ENCODE results near the gene GDPD4. TPM values are rescaled to one million over a fixed set of nuclear protein-coding genes. Genes with fewer than 3 reads are reported as not detected.

The GDPD4 gene
- total and polyA plus RNA-seq, 9 of the 15 experiments (the other 6 are each of a cell fraction or from before 2014, with no cell fraction given): 0.40 TPM; not detected in 8

DNA sequence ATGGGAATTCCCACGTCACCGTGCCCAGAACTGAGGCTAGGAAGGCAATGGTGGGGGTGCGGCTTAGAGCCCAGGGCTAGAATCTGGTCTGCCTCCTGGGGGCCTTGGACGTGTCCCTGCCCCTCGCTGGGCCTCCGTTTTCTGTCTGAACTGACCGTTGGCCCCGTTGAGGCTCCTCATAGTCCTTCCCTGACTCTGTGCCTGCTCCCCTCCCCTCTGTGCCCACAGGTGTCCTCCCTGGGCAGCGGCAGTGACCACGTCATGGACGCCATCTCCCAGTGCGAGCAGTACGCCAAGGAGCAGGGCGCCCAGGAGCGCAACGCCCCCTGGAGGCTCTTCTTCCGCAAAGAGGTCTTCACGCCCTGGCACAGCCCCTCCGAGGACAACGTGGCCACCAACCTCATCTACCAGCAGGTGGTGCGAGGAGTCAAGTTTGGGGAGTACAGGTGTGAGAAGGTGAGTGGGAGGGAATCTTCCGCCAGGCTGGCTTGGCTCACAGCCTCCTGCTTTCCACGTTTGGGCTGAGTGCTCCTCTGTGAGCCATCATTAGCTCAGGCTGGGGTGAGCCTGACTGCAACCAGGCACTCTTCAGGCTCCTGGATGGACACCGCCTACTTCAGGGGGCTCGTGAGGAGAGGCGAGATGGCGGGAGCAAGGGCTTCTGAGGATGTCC lies 109.5 kb downstream of the GDPD4 start (continued):
- TF ChIP-seq, protein P1, sequence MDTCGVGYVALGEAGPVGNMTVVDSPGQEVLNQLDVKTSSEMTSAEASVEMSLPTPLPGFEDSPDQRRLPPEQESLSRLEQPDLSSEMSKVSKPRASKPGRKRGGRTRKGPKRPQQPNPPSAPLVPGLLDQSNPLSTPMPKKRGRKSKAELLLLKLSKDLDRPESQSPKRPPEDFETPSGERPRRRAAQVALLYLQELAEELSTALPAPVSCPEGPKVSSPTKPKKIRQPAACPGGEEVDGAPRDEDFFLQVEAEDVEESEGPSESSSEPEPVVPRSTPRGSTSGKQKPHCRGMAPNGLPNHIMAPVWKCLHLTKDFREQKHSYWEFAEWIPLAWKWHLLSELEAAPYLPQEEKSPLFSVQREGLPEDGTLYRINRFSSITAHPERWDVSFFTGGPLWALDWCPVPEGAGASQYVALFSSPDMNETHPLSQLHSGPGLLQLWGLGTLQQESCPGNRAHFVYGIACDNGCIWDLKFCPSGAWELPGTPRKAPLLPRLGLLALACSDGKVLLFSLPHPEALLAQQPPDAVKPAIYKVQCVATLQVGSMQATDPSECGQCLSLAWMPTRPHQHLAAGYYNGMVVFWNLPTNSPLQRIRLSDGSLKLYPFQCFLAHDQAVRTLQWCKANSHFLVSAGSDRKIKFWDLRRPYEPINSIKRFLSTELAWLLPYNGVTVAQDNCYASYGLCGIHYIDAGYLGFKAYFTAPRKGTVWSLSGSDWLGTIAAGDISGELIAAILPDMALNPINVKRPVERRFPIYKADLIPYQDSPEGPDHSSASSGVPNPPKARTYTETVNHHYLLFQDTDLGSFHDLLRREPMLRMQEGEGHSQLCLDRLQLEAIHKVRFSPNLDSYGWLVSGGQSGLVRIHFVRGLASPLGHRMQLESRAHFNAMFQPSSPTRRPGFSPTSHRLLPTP (IDR thresholded peaks at IDR 0.05; ENCODE audit: borderline replicate concordance, extremely low read depth, insufficient read length): no peak
- TF ChIP-seq BMI1 (IDR thresholded peaks at IDR 0.05; ENCODE audit: low read length): no peak
- TF ChIP-seq, protein P2, sequence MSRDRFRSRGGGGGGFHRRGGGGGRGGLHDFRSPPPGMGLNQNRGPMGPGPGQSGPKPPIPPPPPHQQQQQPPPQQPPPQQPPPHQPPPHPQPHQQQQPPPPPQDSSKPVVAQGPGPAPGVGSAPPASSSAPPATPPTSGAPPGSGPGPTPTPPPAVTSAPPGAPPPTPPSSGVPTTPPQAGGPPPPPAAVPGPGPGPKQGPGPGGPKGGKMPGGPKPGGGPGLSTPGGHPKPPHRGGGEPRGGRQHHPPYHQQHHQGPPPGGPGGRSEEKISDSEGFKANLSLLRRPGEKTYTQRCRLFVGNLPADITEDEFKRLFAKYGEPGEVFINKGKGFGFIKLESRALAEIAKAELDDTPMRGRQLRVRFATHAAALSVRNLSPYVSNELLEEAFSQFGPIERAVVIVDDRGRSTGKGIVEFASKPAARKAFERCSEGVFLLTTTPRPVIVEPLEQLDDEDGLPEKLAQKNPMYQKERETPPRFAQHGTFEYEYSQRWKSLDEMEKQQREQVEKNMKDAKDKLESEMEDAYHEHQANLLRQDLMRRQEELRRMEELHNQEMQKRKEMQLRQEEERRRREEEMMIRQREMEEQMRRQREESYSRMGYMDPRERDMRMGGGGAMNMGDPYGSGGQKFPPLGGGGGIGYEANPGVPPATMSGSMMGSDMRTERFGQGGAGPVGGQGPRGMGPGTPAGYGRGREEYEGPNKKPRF (IDR thresholded peaks at IDR 0.05; ENCODE audit: low read depth, low read length): no peak
- 0 out of 2 replicates have a peak, but pooled peaks have one; percentile 23 for TF ChIP-seq RNF2 (IDR thresholded peaks at IDR 0.05)
- no peak for TF ChIP-seq POU5F1 (IDR thresholded peaks at IDR 0.05; ENCODE audit: borderline replicate concordance, low read depth, low read length, partially characterized antibody)
- TF ChIP-seq, protein P3, sequence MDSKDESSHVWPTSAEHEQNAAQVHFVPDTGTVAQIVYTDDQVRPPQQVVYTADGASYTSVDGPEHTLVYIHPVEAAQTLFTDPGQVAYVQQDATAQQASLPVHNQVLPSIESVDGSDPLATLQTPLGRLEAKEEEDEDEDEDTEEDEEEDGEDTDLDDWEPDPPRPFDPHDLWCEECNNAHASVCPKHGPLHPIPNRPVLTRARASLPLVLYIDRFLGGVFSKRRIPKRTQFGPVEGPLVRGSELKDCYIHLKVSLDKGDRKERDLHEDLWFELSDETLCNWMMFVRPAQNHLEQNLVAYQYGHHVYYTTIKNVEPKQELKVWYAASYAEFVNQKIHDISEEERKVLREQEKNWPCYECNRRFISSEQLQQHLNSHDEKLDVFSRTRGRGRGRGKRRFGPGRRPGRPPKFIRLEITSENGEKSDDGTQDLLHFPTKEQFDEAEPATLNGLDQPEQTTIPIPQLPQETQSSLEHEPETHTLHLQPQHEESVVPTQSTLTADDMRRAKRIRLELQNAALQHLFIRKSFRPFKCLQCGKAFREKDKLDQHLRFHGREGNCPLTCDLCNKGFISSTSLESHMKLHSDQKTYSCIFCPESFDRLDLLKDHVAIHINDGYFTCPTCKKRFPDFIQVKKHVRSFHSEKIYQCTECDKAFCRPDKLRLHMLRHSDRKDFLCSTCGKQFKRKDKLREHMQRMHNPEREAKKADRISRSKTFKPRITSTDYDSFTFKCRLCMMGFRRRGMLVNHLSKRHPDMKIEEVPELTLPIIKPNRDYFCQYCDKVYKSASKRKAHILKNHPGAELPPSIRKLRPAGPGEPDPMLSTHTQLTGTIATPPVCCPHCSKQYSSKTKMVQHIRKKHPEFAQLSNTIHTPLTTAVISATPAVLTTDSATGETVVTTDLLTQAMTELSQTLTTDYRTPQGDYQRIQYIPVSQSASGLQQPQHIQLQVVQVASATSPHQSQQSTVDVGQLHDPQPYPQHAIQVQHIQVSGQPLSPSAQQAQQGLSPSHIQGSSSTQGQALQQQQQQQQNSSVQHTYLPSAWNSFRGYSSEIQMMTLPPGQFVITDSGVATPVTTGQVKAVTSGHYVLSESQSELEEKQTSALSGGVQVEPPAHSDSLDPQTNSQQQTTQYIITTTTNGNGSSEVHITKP (IDR thresholded peaks at IDR 0.05; ENCODE audit: partially characterized antibody): no peak
- no peak for TF ChIP-seq KLF13 (tag; IDR thresholded peaks at IDR 0.05; ENCODE audit: borderline replicate concordance, low read depth)
- no peak for TF ChIP-seq EZH2 (IDR thresholded peaks at IDR 0.05; ENCODE audit: borderline replicate concordance, low read depth, low read length)
- TF ChIP-seq NEUROD1 (IDR thresholded peaks at IDR 0.05; ENCODE audit: borderline replicate concordance, low read depth, low read length, partially characterized antibody): no peak
- TF ChIP-seq GTF2E2 (tag; IDR thresholded peaks at IDR 0.05): no peak
- no peak for TF ChIP-seq SMARCA4 (IDR thresholded peaks at IDR 0.05)
- TF ChIP-seq, protein P4, sequence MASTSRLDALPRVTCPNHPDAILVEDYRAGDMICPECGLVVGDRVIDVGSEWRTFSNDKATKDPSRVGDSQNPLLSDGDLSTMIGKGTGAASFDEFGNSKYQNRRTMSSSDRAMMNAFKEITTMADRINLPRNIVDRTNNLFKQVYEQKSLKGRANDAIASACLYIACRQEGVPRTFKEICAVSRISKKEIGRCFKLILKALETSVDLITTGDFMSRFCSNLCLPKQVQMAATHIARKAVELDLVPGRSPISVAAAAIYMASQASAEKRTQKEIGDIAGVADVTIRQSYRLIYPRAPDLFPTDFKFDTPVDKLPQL (IDR thresholded peaks at IDR 0.05; ENCODE audit: extremely low read depth, insufficient read length): no peak
- no peak for TF ChIP-seq HNRNPH1 (optimal IDR thresholded peaks at IDR 0.05; ENCODE audit: low read depth, low read length)
